Measurements from ENCODE around the gene XAB2.
A peak's percentile ranks its signal among the peaks of the same experiment; 100 is the strongest.

XAB2 gene

GRCh38 chr19:7611541-7612279, 17.6 kb downstream of the XAB2 start:
- no peak for DNase-seq (ENCODE audit: low read depth)

- DNase-seq (ENCODE audit: low read depth) = no peak
These were observed 18.7 kb downstream of the XAB2 start for GRCh38 chr19:7610491-7611240.

- no peak for DNase-seq (ENCODE audit: low read depth)
These were observed 21.3 kb downstream of the XAB2 start for GRCh38 chr19:7607874-7608560.

- DNase-seq (ENCODE audit: low read depth) = no peak
These were observed 22.0 kb downstream of the XAB2 start for GRCh38 chr19:7607212-7607873.

GRCh38 chr19:7606289-7606688, 23.1 kb downstream of the XAB2 start:
- DNase-seq (ENCODE audit: low read depth) = no peak

GRCh38 chr19:7605490-7606222, 23.7 kb downstream of the XAB2 start:
- peak; percentile 24 for DNase-seq (ENCODE audit: low read depth)

DNA sequence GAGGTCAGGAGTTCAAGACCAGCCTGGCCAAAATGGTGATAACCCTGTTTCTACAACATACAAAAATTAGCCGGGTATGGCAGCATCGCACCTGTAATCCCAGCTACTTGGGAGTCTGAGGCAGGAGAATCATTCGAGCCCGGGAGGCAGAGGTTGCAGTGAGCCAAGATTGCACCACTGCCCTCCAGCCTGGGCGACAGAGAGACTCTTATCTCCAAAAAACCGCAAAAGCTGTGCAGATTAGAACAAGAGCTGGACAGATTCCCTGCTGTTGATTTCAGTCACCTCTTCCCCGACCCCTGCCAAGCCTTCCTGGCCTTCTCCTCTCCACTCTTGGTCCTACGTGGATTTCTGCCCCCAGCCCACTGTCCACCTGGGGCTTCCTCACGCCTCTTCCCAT, 25.4 kb downstream of the XAB2 start:
- DNase-seq (ENCODE audit: low read depth) = no peak

GRCh38 chr19:7602935-7603497, 26.3 kb downstream of the XAB2 start:
- DNase-seq (ENCODE audit: low read depth) = no peak

GRCh38 chr19:7602240-7602934, 27.0 kb downstream of the XAB2 start:
- no peak for DNase-seq (ENCODE audit: low read depth)

DNA sequence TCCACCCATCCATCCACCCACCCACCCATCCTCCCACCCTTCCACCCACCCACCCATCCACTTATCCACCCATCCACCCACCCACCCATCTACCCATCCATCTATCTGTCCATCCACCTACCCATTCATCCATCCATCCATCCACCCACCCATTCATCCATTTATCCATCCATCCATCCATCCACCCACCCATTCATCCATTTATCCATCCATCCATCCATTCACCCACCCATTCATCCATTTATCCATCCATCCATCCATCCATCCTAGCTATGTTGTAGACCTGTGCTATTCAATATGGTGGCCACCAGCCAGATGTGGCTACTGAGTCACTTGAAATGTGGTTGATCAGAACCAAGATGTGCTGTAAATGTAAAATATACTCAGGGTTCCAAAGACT, 28.6 kb downstream of the XAB2 start:
- no peak for DNase-seq (ENCODE audit: low read depth)

- DNase-seq (ENCODE audit: low read depth) = no peak
These were observed 31.2 kb downstream of the XAB2 start for GRCh38 chr19:7598180-7598579.

- DNase-seq (ENCODE audit: low read depth) = no peak
These were observed 31.7 kb downstream of the XAB2 start for GRCh38 chr19:7597689-7598088.

GRCh38 chr19:7596211-7596937, 33.0 kb downstream of the XAB2 start:
- DNase-seq (ENCODE audit: low read depth) = no peak

GRCh38 chr19:7595466-7596133, 33.7 kb downstream of the XAB2 start, which contains the start of gene CAMSAP3:
Gene CAMSAP3, plus strand, starts transcription at chr19:7595863. Its CDS starts 140 bp downstream, at chr19:7596003.
- DNase-seq (ENCODE audit: low read depth) = peak; percentile 9

- DNase-seq (ENCODE audit: low read depth) = no peak
These were observed 39.1 kb downstream of the XAB2 start for GRCh38 chr19:7590256-7590655.

- DNase-seq (ENCODE audit: low read depth) = no peak
These were observed 39.5 kb downstream of the XAB2 start for GRCh38 chr19:7589822-7590221.

- DNase-seq (ENCODE audit: low read depth) = no peak
These were observed 46.9 kb downstream of the XAB2 start for GRCh38 chr19:7582446-7582845.

DNA sequence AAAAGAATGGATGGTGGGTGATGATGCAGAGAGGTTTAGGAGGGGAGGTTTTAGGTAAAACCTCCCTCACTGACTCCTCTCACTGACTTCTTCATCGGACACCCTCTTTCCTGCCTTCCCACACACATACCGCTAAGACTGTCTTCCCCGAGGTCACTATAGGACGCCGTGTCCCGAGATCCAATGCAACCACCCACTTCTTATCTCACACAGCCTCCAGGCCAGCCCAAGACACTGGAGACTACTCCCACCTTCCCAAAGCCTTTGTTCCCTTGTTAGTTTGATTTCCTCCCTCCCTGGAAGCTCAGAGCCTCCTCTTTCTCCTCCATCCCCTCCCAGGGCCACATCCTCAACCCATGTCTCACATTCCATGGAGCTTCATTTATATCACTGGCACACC, 50.2 kb downstream of the XAB2 start:
- no peak for DNase-seq (ENCODE audit: low read depth)

DNA sequence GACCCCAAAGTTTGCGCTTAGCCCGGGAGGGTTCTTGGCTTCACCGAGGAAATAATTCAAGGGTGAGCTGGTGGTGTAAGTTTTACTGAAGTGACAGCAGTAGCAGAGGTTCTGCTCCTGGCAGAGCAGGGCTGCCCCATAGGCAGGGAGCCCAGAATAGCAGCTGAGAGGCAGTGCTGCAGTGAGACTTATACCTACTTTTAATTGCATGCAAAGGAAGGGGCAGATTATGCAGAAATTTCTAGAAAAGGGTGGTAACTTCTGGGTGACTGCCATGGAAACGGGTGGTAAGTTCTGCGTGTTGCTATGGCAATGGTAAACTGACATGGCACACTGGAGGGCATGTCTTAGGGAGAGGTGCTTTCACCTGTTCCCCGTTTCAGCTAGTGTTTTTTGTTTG, 51.2 kb downstream of the XAB2 start:
- DNase-seq (ENCODE audit: low read depth) = no peak
